ENCODE results near the gene ABHD18.
"Not testable (repeated sequence)": the region's sequence is repeated elsewhere in the genome, so short reads cannot be mapped to it uniquely, and the experiment has no call there.

DNA sequence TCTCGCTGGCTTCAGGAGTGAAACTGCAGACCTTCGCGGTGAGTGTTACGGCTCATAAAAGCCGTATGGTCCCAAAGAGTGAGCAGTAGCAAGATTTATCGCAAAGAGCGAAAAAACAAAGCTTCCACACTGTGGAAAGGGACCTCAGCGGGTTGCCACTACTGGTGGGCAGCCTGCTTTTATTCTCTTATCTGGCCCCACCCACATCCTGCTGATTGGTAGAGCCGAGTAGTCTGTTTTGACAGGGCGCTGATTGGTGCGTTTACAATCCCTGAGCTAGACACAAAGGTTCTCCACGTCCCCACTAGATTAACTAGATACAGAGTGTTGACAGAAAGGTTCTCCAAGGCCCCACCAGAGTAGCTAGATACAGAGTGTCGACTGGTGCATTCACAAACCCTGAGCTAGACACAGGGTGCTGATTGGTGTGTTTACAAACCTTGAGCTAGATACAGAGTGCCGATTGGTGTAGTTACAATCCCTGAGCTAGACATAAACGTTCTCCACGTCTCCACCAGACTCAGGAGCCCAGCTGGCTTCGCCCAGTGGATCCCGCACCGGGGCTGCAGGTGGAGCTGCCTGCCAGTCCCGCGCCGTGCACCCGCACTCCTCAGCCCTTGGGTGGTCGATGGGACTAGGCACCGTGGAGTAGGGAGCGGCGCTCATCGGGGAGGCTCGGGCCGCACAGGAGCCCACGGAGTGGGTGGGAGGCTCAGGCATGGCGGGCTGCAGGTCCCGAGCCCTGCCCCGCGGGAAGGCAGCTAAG is 1.4 kb upstream of the ABHD18 start:
- not testable (repeated sequence) for TF ChIP-seq POLR2A (IDR thresholded peaks at IDR 0.05; ENCODE audit: low read length); GATA1 (IDR thresholded peaks at IDR 0.05; ENCODE audit: low read depth, low read length)

Data from erythroblast (primary cell).